SU-DHL-6 (cell line): ENCODE measurements around the gene ROGDI.

Experiments
- EZH2phosphoT487 ChIP-seq: fragments of 200-600 bp; sonication (generic), shearing (Covaris generic); conservative IDR thresholded peaks from 2 replicates; pipeline ENCODE4 v1.6.1; 2018; ENCODE audit warnings: mild to moderate bottlenecking, antibody characterized with exemption, low read length, moderate library complexity, mixed read lengths
- TF ChIP-seq, protein P1 (sequence below): fragments of 200-600 bp; sonication (generic); IDR thresholded peaks from one replicate; pipeline ENCODE4 v1.5.1; 2017; ENCODE audit warnings: antibody characterized with exemption, mild to moderate bottlenecking, low read length, moderate library complexity; ENCODE audit not compliant: insufficient read depth, poor library complexity, severe bottlenecking

DNA sequence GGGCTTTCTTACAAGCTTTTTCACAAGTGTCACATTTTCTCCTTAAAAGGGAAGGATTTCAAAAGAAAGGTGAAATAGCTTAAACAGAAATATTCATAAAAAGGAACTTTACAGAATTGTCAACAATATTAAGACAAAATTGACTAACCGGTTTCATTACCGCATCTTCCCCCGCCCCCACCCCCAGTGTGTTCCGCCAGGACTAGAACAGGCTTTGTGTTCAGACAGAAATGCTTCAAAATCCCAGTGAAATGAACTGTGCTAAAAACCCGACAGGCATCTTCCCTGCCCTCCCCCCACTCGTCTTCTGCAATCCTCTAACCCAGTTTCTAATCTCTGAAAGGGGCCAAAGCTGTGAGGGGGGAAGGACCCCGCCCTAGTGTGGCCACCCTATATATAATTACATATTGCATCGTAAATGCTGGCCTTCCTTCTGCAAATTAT, 990 bp upstream of the ROGDI start:
- TF ChIP-seq, protein P1, sequence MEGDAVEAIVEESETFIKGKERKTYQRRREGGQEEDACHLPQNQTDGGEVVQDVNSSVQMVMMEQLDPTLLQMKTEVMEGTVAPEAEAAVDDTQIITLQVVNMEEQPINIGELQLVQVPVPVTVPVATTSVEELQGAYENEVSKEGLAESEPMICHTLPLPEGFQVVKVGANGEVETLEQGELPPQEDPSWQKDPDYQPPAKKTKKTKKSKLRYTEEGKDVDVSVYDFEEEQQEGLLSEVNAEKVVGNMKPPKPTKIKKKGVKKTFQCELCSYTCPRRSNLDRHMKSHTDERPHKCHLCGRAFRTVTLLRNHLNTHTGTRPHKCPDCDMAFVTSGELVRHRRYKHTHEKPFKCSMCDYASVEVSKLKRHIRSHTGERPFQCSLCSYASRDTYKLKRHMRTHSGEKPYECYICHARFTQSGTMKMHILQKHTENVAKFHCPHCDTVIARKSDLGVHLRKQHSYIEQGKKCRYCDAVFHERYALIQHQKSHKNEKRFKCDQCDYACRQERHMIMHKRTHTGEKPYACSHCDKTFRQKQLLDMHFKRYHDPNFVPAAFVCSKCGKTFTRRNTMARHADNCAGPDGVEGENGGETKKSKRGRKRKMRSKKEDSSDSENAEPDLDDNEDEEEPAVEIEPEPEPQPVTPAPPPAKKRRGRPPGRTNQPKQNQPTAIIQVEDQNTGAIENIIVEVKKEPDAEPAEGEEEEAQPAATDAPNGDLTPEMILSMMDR, result no peak
- no peak for TF ChIP-seq EZH2phosphoT487
